HG03064 (cell line): ENCODE data around the gene ZFP90.

Experiments used
- ATAC-seq: cut with Tn5 transposase; IDR thresholded peaks from one replicate; pipeline ENCODE4 v1.9.1; 2021; ENCODE audit warnings: low read depth; ENCODE audit not compliant: unreplicated experiment

ZFP90 gene

DNA sequence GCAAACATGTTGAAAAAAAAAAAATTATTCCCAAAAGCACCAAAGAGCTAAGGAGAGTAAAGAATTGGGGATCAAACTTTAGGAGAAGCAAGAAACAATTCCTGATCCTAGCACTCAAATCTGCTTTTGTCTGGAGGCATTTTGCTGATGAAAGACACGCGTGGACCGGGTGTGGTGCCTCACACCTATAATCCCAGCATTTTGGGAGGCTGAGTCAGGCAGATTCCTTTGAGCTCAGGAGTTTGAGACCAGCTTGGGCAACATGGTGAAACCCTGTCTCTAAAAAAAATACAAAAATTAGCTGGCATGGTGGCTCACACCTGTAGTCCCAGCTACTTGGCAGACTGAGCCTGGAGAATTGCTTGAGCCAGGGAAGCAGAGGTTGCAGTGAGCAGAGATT is 35.4 kb downstream of the ZFP90 start:
- ATAC-seq, result no peak

GRCh38 chr16:68575082-68575481 is 36.0 kb downstream of the ZFP90 start:
- ATAC-seq, result no peak

- ATAC-seq, result no peak
Measured at GRCh38 chr16:68577352-68577853, 38.3 kb downstream of the ZFP90 start.

DNA sequence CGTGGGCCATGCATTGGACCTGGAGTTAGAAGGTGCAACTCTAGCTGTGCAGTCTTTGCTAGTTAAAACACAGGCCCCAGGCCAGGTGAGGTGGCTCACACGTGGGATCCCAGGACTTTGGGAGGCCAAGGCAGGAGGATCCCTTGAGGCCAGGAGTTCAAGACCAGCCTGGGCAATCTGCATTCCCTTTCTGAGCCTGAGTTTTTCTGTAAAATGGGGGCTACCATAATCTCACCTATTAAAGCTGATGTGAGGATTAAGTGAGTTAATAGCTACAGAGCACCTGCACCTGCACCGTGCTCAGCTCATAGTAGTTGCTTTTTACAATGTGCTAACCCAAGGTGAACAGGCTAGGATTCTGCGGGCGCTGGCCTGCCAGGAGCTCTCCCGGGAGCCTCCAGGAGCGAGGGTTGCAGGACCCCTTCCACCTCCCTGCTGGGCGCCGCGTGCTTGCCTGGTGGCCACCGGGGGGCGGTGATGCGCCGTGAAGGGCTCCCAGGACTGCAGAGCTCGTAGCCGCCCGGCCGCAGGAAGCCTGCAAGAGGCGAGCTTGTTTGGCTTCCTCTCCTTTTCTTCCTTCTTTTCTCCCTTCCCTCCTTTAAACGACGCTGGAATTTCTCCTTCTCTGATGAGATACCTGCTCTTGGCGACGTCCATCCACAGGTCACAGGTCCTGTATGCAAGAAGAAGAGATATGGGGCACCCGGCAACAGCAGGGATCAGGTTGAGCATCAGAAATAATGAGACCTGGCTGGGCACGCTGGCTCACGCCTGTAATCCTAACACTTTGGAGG is 51.3 kb downstream of the ZFP90 start:
- no peak for ATAC-seq

DNA sequence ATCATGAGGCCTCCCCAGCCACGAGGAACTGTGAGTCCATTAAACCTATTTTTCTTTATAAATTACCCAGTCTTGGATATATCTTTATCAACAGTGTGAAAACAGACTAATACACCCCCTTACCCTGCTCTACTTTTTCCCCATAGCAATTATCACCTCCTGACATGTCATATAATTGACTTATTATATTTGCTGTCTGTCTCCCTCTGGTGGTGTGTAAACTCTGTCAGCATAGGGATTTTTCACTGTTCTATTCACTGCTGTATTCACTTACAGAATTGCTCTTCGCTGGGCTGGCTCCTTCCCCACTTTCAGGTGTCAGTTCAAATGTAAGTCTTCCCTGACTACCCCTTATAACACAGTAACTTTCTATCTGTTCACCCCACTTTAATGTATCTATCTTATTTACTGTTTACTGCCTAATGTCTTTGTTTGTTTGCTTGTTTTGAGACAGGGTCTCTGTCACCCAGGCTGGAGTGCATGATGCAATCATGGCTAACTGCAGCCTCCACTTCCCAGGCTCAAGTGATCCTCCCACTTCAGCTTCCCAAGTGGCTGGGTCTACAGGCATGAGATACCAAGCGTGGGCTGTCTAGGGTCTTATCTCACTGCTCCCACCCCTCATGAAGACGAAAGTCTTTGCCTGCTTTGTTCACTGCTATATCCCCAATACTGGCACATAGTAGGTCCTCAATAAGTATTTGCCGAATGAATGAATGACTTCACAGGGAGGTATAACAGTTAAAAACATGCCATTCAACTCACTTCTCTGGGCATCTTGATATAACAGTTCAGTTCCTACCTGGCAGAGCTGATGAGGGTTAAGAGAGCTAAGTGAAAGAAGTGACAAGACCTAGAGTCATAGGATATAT is 53.6 kb downstream of the ZFP90 start:
- ATAC-seq, result no peak

DNA sequence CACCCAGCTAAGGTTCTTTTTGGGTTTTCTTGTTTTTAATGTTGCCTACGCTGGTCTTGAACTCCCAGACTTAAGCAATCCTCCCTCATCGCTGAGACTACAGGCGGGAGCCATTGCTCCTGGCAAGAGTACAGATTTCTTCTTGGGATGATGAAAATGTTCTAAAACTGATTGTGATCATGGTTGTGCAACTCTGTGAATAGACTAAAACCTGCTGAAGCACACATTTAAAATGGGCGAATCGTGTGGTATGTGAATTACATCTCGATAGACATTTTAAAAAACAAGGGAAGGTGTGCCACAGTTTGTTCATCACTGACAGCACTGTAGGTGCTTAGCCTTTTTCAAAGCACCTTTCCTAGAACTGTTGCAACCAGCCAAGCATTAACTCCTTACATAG is 57.2 kb downstream of the ZFP90 start:
- ATAC-seq, result no peak

GRCh38 chr16:68599586-68599985 is 60.5 kb downstream of the ZFP90 start:
- ATAC-seq, result no peak

DNA sequence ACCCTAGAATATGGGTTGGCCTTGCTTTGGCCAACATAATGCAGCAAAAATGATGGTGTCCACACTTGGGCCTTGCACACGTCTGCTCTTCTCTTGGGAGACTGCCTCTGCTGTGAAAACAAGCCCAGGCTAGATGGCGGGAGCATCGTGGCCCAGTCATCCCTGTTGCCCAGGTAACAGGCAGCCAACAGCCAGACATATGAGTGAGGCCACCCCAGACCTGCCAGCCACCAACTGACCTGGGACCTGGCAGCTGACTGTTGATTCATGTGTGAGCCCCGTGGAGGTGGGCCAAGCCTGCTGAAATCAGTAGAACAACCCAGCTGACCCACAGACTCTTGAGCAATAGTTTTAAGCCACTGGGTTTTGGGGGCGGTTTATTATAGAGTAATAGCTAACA is 66.7 kb downstream of the ZFP90 start:
- ATAC-seq, result no peak

DNA sequence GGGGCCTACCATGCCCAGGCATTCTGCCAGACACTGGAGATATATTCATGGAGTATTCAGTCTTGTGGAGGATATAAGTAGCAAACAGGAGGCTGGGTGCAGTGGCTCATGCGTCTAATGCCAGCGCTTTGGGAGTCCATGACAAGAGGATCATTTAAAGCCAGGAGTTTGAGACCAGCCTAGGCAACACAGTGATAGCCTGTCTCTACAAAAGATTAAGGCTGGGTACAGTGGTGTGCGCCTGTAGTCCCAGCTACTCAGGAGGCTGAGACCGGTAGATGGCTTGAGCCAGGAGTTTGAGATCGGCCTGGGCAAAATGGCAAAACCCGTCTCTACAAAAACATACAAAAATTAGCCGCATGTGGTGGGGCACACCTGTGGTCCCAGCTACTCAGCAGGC is 68.4 kb downstream of the ZFP90 start:
- no peak for ATAC-seq

- ATAC-seq, result no peak
Measured at GRCh38 chr16:68608330-68608729, 69.2 kb downstream of the ZFP90 start.

GRCh38 chr16:68612996-68613395 is 73.9 kb downstream of the ZFP90 start:
- no peak for ATAC-seq

- no peak for ATAC-seq
Measured at GRCh38 chr16:68617734-68618133, 78.6 kb downstream of the ZFP90 start.
